ENCODE measurements around the gene NFATC1.

NFATC1 gene

GRCh38 chr18:79372461-79372860 lies 23.3 kb upstream of the NFATC1 start:
- no peak for ATAC-seq
- no peak for TF ChIP-seq TSHZ2 (CRISPR knock-in tag; IDR thresholded peaks at IDR 0.05)
- no peak for TF ChIP-seq ZC3H10 (CRISPR knock-in tag; IDR thresholded peaks at IDR 0.05)
- TF ChIP-seq ZNF565 (CRISPR knock-in tag; conservative IDR thresholded peaks at IDR 0.05; ENCODE audit: low read depth): no peak
- no peak for TF ChIP-seq POU6F1 (CRISPR knock-in tag; IDR thresholded peaks at IDR 0.05; ENCODE audit: borderline replicate concordance, low read depth)
- TF ChIP-seq ZNF8 (CRISPR knock-in tag; IDR thresholded peaks at IDR 0.05): no peak
- no peak for TF ChIP-seq ISL1 (CRISPR knock-in tag; IDR thresholded peaks at IDR 0.05)
- no peak for TF ChIP-seq OSR1 (CRISPR knock-in tag; IDR thresholded peaks at IDR 0.05)

GRCh38 chr18:79372991-79373390 lies 22.7 kb upstream of the NFATC1 start:
- TF ChIP-seq ZNF565 (CRISPR knock-in tag; conservative IDR thresholded peaks at IDR 0.05; ENCODE audit: low read depth): no peak
- no peak for TF ChIP-seq ZC3H10 (CRISPR knock-in tag; IDR thresholded peaks at IDR 0.05)
- no peak for TF ChIP-seq CREB5 (CRISPR knock-in tag; IDR thresholded peaks at IDR 0.05; ENCODE audit: low read depth)
- no peak for TF ChIP-seq CSDC2 (CRISPR knock-in tag; IDR thresholded peaks at IDR 0.05)
- no peak for TF ChIP-seq BACH2 (CRISPR knock-in tag; IDR thresholded peaks at IDR 0.05; ENCODE audit: borderline replicate concordance)
- no peak for TF ChIP-seq ZNF8 (CRISPR knock-in tag; IDR thresholded peaks at IDR 0.05)
- no peak for TF ChIP-seq TOX (CRISPR knock-in tag; IDR thresholded peaks at IDR 0.05; ENCODE audit: borderline replicate concordance)
- TF ChIP-seq OSR1 (CRISPR knock-in tag; IDR thresholded peaks at IDR 0.05): no peak
- TF ChIP-seq SNAI2 (CRISPR knock-in tag; IDR thresholded peaks at IDR 0.05): no peak
- no peak for TF ChIP-seq POU6F1 (CRISPR knock-in tag; IDR thresholded peaks at IDR 0.05; ENCODE audit: borderline replicate concordance, low read depth)
- no peak for TF ChIP-seq TSHZ2 (CRISPR knock-in tag; IDR thresholded peaks at IDR 0.05)
- TF ChIP-seq ISL1 (CRISPR knock-in tag; IDR thresholded peaks at IDR 0.05): no peak
- no peak for TF ChIP-seq RARB (CRISPR knock-in tag; IDR thresholded peaks at IDR 0.05)
- no peak for TF ChIP-seq GLIS3 (CRISPR knock-in tag; IDR thresholded peaks at IDR 0.05)
- no peak for TF ChIP-seq ZNF70 (CRISPR knock-in tag; IDR thresholded peaks at IDR 0.05)
- no peak for TF ChIP-seq PPARA (CRISPR knock-in tag; IDR thresholded peaks at IDR 0.05; ENCODE audit: borderline replicate concordance)
- no peak for TF ChIP-seq ESRRG (CRISPR knock-in tag; IDR thresholded peaks at IDR 0.05)
- TF ChIP-seq TCF4 (CRISPR knock-in tag; IDR thresholded peaks at IDR 0.05; ENCODE audit: borderline replicate concordance): no peak
- TF ChIP-seq ZFP30 (CRISPR knock-in tag; IDR thresholded peaks at IDR 0.05): no peak
- TF ChIP-seq PATZ1 (CRISPR knock-in tag; IDR thresholded peaks at IDR 0.05; ENCODE audit: borderline replicate concordance): no peak
- no peak for ATAC-seq
